RWPE1 (cell line): ENCODE data around the gene METTL21A.

ENCODE experiments used
- CTCF ChIA-PET: fragments of 350-600 bp; sonication (Branson Sonifier 250); formaldehyde crosslinking; extraction: SDS; loops from one replicate; lab custom pipeline; 2021; lab: Yijun Ruan, JAX
- POLR2A ChIA-PET: fragments of 400-600 bp; formaldehyde crosslinking; extraction: SDS; loops from one replicate; lab custom pipeline; 2020; ENCODE audit warnings: antibody characterized with exemption; ENCODE audit not compliant: low non-redundant PET; lab: Yijun Ruan, JAX
- DNase-seq: peaks from one replicate; pipeline ENCODE4 v3.0.0; 2012; ENCODE audit warnings: low spot score
- H3K27ac ChIP-seq: fragments of 450-650 bp; 2 replicates; pipeline ENCODE4 v1.5.1; 2017
- CTCF ChIP-seq: fragments of 450-650 bp; conservative IDR thresholded peaks from 2 replicates; pipeline ENCODE4 v1.5.1; 2017; ENCODE audit warnings: low read depth, mild to moderate bottlenecking

The METTL21A gene

GRCh38 chr2:207629553-207629952 is 4.4 kb upstream of the METTL21A start:
- POLR2A ChIA-PET: no interaction called here
- no peak overlapping the region for H3K27ac ChIP-seq
- TF ChIP-seq CTCF: no peak
- CTCF ChIA-PET: no interaction called here
- DNase-seq: no peak

DNA sequence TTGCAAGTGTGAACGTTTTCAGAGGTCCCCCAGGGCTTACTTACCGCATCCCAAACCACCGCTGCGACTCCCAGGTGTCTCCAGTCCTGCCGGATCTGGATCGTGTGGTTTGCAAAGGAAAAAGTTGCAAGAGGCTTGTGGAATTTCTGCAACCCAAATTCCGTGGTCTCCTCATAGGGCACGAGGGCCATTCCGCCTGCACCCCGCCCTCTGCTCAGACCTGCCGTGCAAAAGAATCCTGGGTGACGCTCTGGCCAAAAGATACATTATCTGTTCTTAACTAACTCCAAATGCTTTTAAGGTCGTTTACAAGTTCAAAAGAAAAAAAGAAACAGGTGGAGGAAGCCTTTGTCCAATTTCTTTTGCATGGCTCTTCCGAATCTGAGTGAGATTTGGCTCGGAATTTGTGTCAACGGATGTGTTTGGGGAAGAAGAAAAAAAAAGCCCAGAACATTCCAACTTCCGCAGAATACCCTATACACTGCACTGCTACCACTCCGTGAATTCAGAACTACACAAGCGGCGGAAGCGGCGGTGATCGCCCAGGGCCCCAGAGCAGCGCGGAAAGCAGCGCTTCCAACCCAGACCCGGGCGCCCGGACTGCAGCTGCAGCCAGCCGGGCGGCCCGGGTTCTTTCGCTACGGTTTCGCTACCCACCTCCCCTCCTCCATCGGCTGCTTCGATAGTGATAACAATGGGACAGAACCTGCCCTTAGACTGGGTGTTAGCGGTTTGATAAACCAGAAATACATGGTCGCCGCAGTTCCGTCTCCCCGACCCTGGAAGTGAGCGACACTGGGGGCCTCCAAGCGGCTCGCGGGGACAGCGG is 795 bp downstream of the METTL21A start:
- no peak for TF ChIP-seq CTCF
- CTCF ChIA-PET: interaction anchor here (0.7 to 2.5 kb wide), 3 partner anchors 88 to 702 kb away, joined by 3 to 14 read pairs (median 12); partner anchors contain the start of gene CCNYL1
- POLR2A ChIA-PET: interaction anchor here (1.1 to 2.1 kb wide), 3 partner anchors 87 to 96 kb away, joined by 6 to 12 read pairs (median 9); partner anchors contain the start of gene CCNYL1
- H3K27ac ChIP-seq: peak overlapping the region; percentile 96
- peak; percentile 57 for DNase-seq

- ChIA-PET CTCF (no interaction called here), POLR2A (no interaction called here)
- no peak for TF ChIP-seq CTCF
- DNase-seq: no peak
- peak overlapping the region; percentile 11; the same call in 1 of the 2 replicates for H3K27ac ChIP-seq
These were observed 3.6 kb downstream of the METTL21A start for GRCh38 chr2:207621501-207622039.

GRCh38 chr2:207619764-207620203 is 5.4 kb downstream of the METTL21A start:
- TF ChIP-seq CTCF: no peak
- H3K27ac ChIP-seq: no peak overlapping the region
- POLR2A ChIA-PET: no interaction called here
- no peak for DNase-seq
- CTCF ChIA-PET: interaction anchor here (0.6 kb wide), 1 partner anchor 62 kb away, joined by 4 read pairs; no protein-coding TSS in a partner anchor

DNA sequence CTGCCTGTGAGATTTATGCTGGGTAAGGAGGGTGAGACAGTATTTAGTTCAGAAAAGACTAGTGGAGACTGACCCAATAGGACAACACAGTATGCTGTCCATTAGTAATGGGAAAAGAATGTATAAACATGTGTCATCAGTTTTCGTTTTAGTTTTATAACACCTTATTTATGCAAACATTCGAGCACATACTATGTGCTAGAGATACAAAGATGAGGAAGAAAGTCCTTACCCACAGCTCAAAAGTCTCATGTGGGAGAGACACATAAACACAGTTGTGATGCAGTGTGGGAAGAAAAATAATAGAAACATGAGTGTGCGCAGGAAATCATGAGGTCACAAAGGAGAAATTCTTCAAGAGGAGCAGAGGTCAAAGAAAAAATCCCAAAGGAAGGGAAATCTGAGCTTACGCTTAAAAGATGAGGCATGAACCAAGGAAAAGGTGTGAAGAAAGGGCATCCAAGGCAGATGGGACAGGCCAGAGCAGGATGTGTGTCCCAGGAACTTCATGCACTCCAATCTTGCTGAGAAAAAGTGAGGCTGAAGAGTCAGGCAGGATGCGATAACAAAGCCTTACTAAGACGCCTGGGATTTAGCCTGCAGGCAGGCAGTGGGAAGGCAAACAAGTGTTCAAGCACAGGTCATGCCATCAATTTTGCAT is 8.1 kb downstream of the METTL21A start:
- CTCF ChIA-PET: interaction anchor here (0.7 kb wide), 1 partner anchor 9 kb away, joined by 4 read pairs; no protein-coding TSS in a partner anchor
- H3K27ac ChIP-seq: peak overlapping the region; percentile 75

More for the DNA sequence above, 8.1 kb downstream of the METTL21A start:
- DNase-seq: peak; percentile 77
- no peak for TF ChIP-seq CTCF
- POLR2A ChIA-PET: no interaction called here
